ENCODE data around the gene INTU.
"Not testable (repeated sequence)": the region's sequence is repeated elsewhere in the genome, so short reads cannot be mapped to it uniquely, and the experiment has no call there.

INTU gene

DNA sequence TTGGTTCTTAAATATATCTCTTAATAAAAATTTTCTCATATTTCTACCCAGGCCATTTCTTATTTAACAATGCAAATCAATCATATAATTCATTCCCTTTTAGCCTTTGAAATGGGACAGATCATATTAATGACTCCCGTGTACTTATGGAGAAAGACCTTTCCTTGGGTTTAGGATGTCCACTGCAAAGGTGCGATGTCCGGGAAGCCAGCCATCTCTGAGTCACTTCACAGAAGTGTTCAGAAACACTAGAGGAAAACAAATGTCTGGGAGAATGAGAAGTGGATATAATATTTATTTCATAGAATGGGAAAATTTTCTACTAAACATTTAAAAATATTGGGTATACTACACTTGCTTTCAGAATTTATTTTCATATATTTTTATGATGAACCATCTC, 15.3 kb downstream of the INTU start:
- DNase-seq, result no peak

- DNase-seq, result not testable (repeated sequence)
These were observed 22.8 kb downstream of the INTU start for GRCh38 chr4:127655590-127655989.

GRCh38 chr4:127656047-127656680, 23.4 kb downstream of the INTU start:
- DNase-seq, result no peak

DNA sequence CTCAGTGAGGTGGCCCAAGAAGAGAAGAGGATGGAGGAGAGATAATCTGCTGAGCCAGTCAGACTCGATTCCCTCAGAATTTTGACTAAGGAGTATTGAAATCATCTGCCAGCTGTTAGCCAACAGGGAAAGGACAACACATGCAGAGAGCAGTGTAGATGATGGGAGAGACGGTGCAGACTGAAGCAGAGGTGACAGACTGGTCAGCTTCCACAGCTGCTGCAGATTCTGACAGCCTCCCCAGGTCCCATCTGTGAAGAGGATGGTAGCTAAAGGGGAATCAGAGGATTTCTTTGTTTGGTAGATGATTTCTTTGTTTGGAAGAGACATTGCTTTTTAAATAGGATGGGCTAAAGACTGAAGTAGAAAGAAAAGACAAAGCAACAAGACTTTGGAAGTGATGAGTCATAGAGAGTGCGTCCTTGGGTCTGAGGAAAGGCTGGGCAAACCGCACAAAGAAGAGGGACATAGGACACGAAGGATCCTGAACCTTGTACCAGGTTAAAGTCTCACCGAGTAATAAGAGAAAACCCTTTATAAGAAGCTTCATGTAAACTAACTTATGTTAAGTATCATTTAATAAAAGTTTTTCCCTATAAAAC, 27.6 kb downstream of the INTU start:
- DNase-seq, result no peak

GRCh38 chr4:127667116-127667515, 34.4 kb downstream of the INTU start:
- no peak for DNase-seq

DNA sequence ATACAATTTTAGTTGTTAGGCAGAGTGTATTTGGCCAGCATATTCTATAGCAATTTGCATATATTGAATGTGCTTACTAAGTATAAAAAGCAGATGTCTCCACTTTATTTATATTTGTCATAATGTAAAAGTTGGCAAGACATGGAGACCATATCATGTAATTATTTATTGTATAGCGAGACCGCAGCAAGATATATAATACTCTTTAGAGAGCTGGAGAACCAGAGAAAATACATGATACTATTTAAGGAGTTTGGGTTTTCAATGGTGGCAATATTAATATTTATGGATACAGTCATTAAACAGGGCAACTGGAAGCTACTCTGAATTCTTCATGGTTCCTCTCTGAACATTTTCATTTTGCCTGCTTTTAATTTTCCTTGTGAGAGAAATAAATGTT, 35.0 kb downstream of the INTU start:
- no peak for DNase-seq

GRCh38 chr4:127668770-127669169, 36.0 kb downstream of the INTU start:
- no peak for DNase-seq

DNA sequence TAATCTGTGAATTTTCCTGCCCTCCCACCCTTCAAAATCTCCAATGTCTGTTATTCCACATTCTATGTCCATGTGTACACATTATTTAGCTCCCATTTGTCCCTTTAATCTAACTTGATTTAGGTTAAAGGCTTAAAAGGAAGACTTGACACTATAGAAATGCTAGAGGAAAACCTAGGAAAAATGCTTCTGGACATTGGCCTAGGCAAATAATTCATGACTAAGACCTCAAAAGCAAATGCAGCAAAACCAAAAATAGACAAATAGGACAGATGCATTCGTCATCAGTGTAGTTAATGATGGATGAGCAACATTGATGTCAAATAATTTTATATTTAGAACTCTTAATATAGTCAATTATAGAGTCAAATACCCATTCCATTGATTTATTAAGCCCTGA, 36.9 kb downstream of the INTU start:
- no peak for DNase-seq

DNA sequence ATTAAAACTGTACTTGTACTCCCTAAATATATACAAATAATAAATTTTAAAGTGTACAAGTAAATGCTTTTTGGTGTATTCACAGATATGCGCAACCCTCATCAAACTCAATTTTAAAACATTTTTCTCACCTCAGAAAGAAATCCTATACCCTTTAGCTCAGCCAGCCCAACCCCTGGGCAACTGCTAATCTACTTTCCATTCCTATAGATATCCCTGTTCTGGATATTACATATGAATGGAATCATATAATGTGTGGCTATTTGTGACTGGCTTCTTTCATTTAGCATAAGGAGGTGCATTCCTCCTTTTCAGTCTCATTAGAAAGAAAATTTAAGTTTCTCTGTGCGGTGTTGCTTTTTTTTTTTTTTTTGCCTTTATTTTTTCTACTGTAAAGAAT, 39.4 kb downstream of the INTU start:
- no peak for DNase-seq

DNA sequence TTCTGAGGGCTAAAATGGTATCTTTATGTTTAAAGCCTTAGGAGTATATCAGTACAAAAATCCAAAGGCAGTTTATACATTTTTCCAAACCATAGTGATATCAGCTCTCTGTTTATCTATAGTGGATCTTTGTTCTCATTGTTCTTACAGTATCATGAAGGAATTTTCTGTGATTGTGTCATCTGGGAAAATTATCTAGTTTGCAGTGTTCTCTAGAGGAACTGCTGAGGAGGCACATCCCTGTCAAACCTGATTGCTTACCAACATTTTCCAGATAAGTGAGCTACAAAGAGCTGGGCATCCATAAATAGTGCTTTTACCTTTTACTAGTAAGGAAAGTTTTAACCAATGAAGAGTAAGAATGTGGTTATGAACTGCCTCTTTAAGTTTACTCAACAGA, 52.5 kb downstream of the INTU start:
- no peak for DNase-seq

DNA sequence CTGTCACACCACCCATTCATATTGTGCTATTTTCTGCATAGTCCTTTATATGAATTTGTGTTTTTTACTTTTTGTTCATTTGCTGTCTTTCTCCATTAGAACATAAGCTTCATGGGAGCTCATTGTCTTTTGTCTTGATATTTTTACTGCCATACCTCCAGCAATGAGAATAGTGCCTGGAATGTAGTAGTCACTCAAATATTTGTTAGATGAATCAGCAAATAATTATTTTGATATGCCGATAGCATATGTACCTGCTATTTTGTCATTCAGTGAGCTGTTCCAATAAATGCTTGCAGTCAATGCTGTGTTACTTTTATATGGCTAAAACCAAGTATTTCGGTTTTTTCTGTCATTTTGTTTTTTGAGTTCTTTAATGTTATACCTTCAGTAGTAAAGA, 53.9 kb downstream of the INTU start:
- no peak for DNase-seq

- no peak for DNase-seq
These were observed 54.8 kb downstream of the INTU start for GRCh38 chr4:127687580-127687979.

DNA sequence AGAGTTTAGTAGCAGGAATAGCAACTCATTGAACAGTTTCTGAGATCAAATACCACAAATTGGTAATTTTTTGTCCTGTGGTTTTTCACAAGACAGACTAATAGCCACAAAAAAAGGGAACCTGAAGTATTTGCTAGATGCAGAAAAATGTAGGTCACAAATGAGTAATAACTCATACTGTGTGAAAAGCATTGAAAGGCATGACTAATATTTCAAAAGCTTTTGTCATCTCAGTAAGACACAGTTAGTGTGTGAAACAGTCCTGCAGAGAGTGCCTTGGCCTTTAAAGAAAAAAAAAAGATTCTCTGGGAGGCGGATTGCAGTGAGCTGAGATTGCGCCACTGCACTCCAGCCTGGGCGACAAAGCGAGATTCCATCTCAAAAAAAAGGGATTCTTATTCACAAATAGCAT, 66.0 kb downstream of the INTU start:
- DNase-seq, result peak; percentile 87

GRCh38 chr4:127708985-127709384, 76.2 kb downstream of the INTU start:
- no peak for DNase-seq

DNA sequence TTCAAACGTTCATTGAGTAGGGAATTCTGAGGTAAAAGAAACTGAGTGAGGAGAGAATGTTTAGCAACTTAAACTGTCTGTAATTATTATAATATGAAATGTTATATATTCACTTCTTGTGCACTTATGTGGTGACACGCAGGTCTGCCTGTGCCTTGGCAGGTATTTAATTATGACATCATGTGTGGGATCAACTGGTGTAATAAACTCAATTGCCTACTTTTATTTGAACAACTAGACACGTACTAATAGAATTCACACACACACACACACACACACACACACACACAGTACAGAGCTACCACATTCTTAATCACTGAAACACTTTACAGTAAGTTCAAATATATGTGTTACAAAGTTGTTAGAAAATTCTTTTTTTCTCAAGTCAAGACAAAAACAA, 76.7 kb downstream of the INTU start:
- DNase-seq, result no peak

- no peak for DNase-seq
These were observed 97.6 kb downstream of the INTU start, which contains the start of gene SLC25A31 for GRCh38 chr4:127730142-127730913. Gene SLC25A31 (plus strand): TSS chr4:127730400. CDS start chr4:127730546, 146 bp downstream.

DNA sequence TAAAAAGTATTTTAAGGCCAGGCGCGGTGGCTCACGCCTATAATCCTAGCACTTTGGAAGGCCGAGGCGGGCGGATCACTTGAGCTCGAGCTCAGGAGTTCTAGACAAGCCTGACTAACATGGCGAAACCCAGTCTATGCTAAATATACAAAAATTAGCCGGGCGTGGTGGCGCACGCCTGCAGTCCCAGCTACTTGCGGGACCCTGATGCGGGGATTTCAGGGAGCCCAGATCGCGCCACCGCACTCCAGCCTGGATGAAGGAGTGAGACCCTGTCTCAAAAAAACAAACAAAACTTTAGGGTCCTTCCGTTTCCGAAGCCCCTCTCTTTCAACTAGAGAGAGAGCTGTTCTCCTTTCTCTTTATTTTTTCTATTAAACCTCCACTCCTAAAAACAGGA, 98.6 kb downstream of the INTU start:
- DNase-seq, result no peak

- DNase-seq, result no peak
These were observed 100.0 kb downstream of the INTU start for GRCh38 chr4:127732623-127733328.

DNA sequence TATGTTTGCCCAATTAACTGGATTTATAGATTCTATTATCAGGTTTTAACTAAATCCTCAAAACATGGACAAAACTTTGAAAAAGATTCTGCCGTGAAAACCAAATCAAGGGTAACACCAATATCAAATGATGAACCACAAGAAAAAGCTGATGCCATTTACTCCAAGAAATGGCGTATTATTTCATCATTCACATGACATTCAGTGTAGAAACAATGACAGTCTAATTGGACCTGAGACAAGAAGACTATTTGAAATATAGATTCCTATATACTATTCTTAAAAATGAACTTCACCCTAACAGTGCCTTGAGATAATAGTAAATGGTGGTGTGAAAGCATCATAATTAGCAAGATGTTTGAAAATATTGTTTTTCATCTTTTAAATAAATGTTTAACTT, 102.2 kb downstream of the INTU start:
- DNase-seq, result no peak

GRCh38 chr4:127737295-127737694, 104.5 kb downstream of the INTU start:
- no peak for DNase-seq

- DNase-seq, result no peak
These were observed 108.5 kb downstream of the INTU start for GRCh38 chr4:127741247-127741646.

DNA sequence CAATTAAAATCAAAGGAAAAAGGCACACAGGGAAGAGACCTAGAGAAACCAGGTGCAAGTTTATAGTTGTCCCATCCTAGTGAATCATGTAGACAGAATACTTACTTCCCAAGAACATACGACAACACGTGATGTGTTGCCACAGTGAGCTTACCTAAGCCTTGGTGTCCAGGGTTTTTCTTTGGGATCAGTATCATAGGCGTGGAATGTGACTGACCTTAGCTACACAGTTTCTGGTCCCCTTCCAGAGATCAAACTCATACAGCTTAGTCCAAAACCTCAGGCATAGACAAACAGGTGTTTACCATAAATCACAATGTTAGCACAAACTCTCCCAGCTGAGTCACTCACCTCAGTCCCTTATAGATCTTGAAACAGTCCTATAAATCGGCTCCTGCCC, 115.1 kb downstream of the INTU start:
- no peak for DNase-seq

GRCh38 chr4:127748957-127749356, 116.2 kb downstream of the INTU start:
- DNase-seq, result no peak

- no peak for DNase-seq
These were observed 124.1 kb downstream of the INTU start for GRCh38 chr4:127756906-127757305.
